ENCODE measurements around the gene TMEM253. TPM values are rescaled to one million over a fixed set of nuclear protein-coding genes. Genes with fewer than 3 reads are reported as not detected.

The TMEM253 gene
- total RNA-seq, 1 experiment from 2014 or later = not detected

DNA sequence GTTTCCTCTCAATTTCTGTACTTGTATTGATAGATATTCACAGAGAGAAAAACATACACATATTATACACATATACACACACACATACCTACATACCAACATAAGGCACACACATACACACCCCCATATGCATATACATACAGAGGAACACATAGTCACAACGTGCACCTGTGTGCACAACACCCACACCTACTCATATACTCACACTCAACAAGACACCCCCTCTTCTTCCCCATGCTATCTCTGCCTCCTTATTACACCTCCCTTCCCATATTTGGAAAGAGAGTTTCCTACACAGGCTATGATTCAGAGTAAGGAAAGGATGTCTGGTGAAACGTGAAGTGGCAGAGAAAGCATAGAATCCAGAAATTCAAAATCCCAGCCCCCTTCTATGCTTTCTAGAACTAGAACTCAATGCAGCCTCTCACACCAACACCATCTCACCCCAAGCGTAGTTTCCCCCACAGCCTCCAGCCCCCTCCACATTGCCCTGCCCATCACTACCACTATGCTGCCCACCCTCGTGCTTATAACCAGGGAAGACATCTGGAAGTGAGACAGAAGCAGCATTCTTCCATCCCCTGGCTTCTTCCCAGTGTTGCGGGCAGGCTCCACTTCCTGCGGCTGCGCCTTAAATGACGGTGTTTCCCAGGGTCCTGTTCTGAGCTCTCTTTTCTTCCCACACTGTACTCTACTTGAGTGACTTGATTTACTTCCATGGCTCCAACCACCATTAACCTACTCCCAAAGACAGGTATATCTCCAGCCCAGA, 40.8 kb upstream of the TMEM253 start:
- Histone ChIP-seq H3K4me2 (ENCODE audit: low read length) (no peak overlapping the region), H3K9me2 (replicated peaks; ENCODE audit: low read length) (no peaks in the 10 kb centered on the region), H3K79me2 (ENCODE audit: low read length) (no peaks in the 10 kb centered on the region), H3K9me3 (ENCODE audit: low read length) (no peaks in the 10 kb centered on the region), H4K20me1 (ENCODE audit: low read length) (no peaks in the 10 kb centered on the region), H3K27ac (ENCODE audit: low read length) (no peak overlapping the region), H3K36me3 (ENCODE audit: low read depth, low read length) (no peaks in the 10 kb centered on the region), H3F3A (ENCODE audit: low read length, unreplicated experiment) (no peaks in the 10 kb centered on the region), H2AFZ (ENCODE audit: low read length) (no peak overlapping the region), H3K4me3 (ENCODE audit: low read length) (no peak overlapping the region), H3K27me3 (ENCODE audit: low read length) (peaks cover 45% of the 10 kb centered on the region), H3K9ac (ENCODE audit: low read length) (no peak overlapping the region), H3K4me1 (ENCODE audit: insufficient read depth, low read length) (no peaks in the 10 kb centered on the region)
- intact Hi-C loops (cut with micrococcal nuclease) = no loop called here
- ATAC-seq (no peak), DNase-seq (no peak)
- BruUV-seq (replicated peaks) = no TSS peak
- CTCF ChIA-PET = no interaction called here
- POLR2A ChIA-PET (ENCODE audit: unreplicated experiment) = no interaction called here
- TF ChIP-seq EZH2phosphoT487 (IDR thresholded peaks at IDR 0.05; ENCODE audit: borderline replicate concordance, low read length) (no peak), EZH2 (IDR thresholded peaks at IDR 0.05; ENCODE audit: low read length, unreplicated experiment) (no peak)
- TF ChIP-seq, protein P1, sequence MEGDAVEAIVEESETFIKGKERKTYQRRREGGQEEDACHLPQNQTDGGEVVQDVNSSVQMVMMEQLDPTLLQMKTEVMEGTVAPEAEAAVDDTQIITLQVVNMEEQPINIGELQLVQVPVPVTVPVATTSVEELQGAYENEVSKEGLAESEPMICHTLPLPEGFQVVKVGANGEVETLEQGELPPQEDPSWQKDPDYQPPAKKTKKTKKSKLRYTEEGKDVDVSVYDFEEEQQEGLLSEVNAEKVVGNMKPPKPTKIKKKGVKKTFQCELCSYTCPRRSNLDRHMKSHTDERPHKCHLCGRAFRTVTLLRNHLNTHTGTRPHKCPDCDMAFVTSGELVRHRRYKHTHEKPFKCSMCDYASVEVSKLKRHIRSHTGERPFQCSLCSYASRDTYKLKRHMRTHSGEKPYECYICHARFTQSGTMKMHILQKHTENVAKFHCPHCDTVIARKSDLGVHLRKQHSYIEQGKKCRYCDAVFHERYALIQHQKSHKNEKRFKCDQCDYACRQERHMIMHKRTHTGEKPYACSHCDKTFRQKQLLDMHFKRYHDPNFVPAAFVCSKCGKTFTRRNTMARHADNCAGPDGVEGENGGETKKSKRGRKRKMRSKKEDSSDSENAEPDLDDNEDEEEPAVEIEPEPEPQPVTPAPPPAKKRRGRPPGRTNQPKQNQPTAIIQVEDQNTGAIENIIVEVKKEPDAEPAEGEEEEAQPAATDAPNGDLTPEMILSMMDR (conservative IDR thresholded peaks at IDR 0.05; ENCODE audit: low read depth, low read length) = no peak

DNA sequence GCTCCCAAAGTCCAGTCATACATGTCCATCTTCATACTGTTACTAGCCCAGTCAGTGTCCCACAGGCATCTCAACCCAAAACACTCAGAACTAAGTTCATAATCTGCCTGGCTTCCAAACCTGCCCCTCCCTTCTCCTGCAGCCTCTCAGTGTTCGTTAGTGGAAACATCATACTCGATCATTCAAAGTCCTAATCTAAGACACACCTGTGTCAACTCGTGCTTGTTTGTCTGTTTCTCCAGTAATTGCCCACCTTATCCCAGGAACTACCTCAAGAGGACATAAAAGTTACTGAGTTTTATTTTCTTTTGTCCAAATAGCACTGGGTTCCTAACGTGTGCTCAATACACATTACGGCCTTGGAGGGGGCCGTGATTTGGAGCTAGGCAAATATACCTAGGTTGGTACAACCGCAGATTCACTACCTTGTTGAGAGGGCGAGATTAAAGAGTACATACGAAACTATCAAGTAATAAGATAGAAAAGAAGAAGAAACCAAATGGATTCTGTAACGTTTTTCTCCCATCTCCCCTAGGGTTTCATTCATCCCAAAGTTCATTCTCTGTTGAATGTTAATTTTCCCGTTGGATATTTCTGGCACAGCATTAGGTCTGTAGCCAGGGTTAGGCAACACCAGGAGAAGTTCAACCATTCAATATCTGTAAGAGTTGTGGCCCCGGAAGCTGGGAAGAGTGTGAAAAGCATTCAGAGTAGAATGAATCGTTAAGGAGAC, 40.1 kb upstream of the TMEM253 start:
- no TSS peak for BruUV-seq (replicated peaks)
- Histone ChIP-seq H3K36me3 (ENCODE audit: low read depth, low read length) (no peaks in the 10 kb centered on the region), H3K27ac (ENCODE audit: low read length) (no peak overlapping the region), H3K9ac (ENCODE audit: low read length) (no peak overlapping the region), H4K20me1 (ENCODE audit: low read length) (no peaks in the 10 kb centered on the region), H3K9me2 (replicated peaks; ENCODE audit: low read length) (no peaks in the 10 kb centered on the region), H2AFZ (ENCODE audit: low read length) (no peak overlapping the region), H3K4me1 (ENCODE audit: insufficient read depth, low read length) (no peaks in the 10 kb centered on the region), H3K4me3 (ENCODE audit: low read length) (no peak overlapping the region), H3K79me2 (ENCODE audit: low read length) (no peaks in the 10 kb centered on the region), H3K4me2 (ENCODE audit: low read length) (no peak overlapping the region), H3F3A (ENCODE audit: low read length, unreplicated experiment) (no peaks in the 10 kb centered on the region), H3K9me3 (ENCODE audit: low read length) (no peaks in the 10 kb centered on the region), H3K27me3 (ENCODE audit: low read length) (peaks cover 47% of the 10 kb centered on the region)
- ATAC-seq (no peak), DNase-seq (no peak)
- intact Hi-C loops (cut with micrococcal nuclease) = no loop called here
- TF ChIP-seq EZH2phosphoT487 (IDR thresholded peaks at IDR 0.05; ENCODE audit: borderline replicate concordance, low read length) (no peak), EZH2 (IDR thresholded peaks at IDR 0.05; ENCODE audit: low read length, unreplicated experiment) (no peak)
- TF ChIP-seq, protein P1 (conservative IDR thresholded peaks at IDR 0.05; ENCODE audit: low read depth, low read length) = no peak
- CTCF ChIA-PET = no interaction called here
- POLR2A ChIA-PET (ENCODE audit: unreplicated experiment) = no interaction called here

DNA sequence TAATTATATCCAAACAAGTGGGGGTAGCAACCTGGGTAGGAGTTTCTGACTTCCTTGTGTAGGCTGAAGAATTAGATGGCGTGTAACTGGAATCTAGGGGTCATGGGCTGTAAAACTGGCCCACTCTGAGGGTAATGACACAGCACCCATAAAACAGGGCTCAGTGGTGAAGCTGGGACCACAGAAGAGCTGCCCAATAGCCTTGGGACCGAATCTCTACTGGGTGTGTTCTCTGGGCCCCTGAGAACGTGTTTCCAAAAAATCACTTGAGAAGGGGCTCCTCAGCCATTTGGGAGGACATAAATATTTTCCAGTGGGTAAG, 39.6 kb upstream of the TMEM253 start:
- no peaks in the 10 kb centered on the region for H3K36me3 ChIP-seq (ENCODE audit: low read depth, low read length)
- H2AFZ ChIP-seq (ENCODE audit: low read length) = no peak overlapping the region
- TF ChIP-seq EZH2phosphoT487 (IDR thresholded peaks at IDR 0.05; ENCODE audit: borderline replicate concordance, low read length) (no peak), EZH2 (IDR thresholded peaks at IDR 0.05; ENCODE audit: low read length, unreplicated experiment) (no peak)
- TF ChIP-seq, protein P1 (conservative IDR thresholded peaks at IDR 0.05; ENCODE audit: low read depth, low read length) = no peak
- intact Hi-C loops (cut with micrococcal nuclease) = no loop called here
- DNase-seq (no peak), ATAC-seq (no peak)
- no peak overlapping the region for H3K9ac ChIP-seq (ENCODE audit: low read length)
- H3K4me2 ChIP-seq (ENCODE audit: low read length) = no peak overlapping the region
- H3K27me3 ChIP-seq (ENCODE audit: low read length) = peaks cover 49% of the 10 kb centered on the region
- no peaks in the 10 kb centered on the region for H3K79me2 ChIP-seq (ENCODE audit: low read length)
- no peaks in the 10 kb centered on the region for H4K20me1 ChIP-seq (ENCODE audit: low read length)
- BruUV-seq (replicated peaks) = no TSS peak
- ChIA-PET POLR2A (ENCODE audit: unreplicated experiment) (no interaction called here), CTCF (no interaction called here)
- H3K9me3 ChIP-seq (ENCODE audit: low read length) = no peaks in the 10 kb centered on the region
- H3K9me2 ChIP-seq (replicated peaks; ENCODE audit: low read length) = no peaks in the 10 kb centered on the region
- H3K4me1 ChIP-seq (ENCODE audit: insufficient read depth, low read length) = no peaks in the 10 kb centered on the region
- H3K27ac ChIP-seq (ENCODE audit: low read length) = no peak overlapping the region
- H3K4me3 ChIP-seq (ENCODE audit: low read length) = no peak overlapping the region
- H3F3A ChIP-seq (ENCODE audit: low read length, unreplicated experiment) = no peaks in the 10 kb centered on the region

Data from PC-3 (cell line).